GM12878 (cell line): ENCODE measurements around the gene RAB37. TPM values are rescaled to one million over a fixed set of nuclear protein-coding genes. Genes with fewer than 3 reads are reported as not detected.

Experiments
- ATAC-seq: fragments of 200-7000 bp; cut with Tn5 transposase; 3 replicates; pipeline ENCODE4 v1.9.1; 2020; ENCODE audit warnings: mild to moderate bottlenecking, moderate library complexity
- BruUV-seq: library from RNA; stranded (reverse); fragments of 400-500 nt; replicated peaks from 2 replicates; lab custom pipeline; 2021; lab: Mats Ljungman, UMichigan
- CTCF ChIA-PET: fragments of 300-600 bp; sonication (Branson Sonifier 250); formaldehyde crosslinking; extraction: SDS; loops from one replicate; lab custom pipeline; 2021; ENCODE audit warnings: inconsistent platforms; lab: Yijun Ruan, JAX
- POLR2A ChIA-PET: fragments of 350-600 bp; formaldehyde crosslinking; extraction: SDS; loops from one replicate; lab custom pipeline; 2021; ENCODE audit warnings: inconsistent platforms; lab: Charles Lee
- RAD21 ChIA-PET: fragments of 300-600 bp; sonication (Branson Sonifier 250); formaldehyde crosslinking; loops from one replicate; lab custom pipeline; 2023; ENCODE audit warnings: antibody characterized with exemption; ENCODE audit not compliant: unreplicated experiment; lab: Charles Lee
- SMC1A ChIA-PET: fragments of 300-600 bp; sonication (Branson Sonifier 250); formaldehyde crosslinking; loops from one replicate; lab custom pipeline; 2023; ENCODE audit not compliant: unreplicated experiment, uncharacterized antibody; lab: Charles Lee
- DNase-seq: peaks from one replicate; pipeline ENCODE4 v3.0.0-alpha.2; 2011; ENCODE audit warnings: low read depth, low spot score
- FAIRE-seq: peaks from 3 replicates; lab custom pipeline; 2011; peaks lifted over from hg19 to GRCh38; lab: Jason Lieb, UNC
- H2AFZ ChIP-seq: 2 replicates; pipeline ENCODE4 v1.6.0; 2011; ENCODE audit warnings: low read depth, low read length, control low read depth; ENCODE audit not compliant: control insufficient read depth
- H3K27ac ChIP-seq: 2 replicates; pipeline ENCODE4 v1.5.1; 2011; ENCODE audit warnings: control low read depth; ENCODE audit not compliant: control insufficient read depth, insufficient read depth
- H3K27me3 ChIP-seq, 2 experiments: replicated peaks in 1 of 2; 2 replicates each; pipeline versions ENCODE4 v1.6.0 to v1.6.1; 2011; ENCODE audit warnings: low read length in 1 of 2; ENCODE audit not compliant: control insufficient read depth in 2 of 2, insufficient read depth in 2 of 2
- H3K36me3 ChIP-seq, 2 experiments: 2 replicates each; pipeline ENCODE4 v1.5.1; 2011; ENCODE audit warnings: low read length in 1 of 2; ENCODE audit not compliant: control insufficient read depth in 2 of 2, insufficient read depth in 2 of 2
- H3K4me1 ChIP-seq: 2 replicates; pipeline ENCODE4 v1.6.1; 2011; ENCODE audit warnings: mild to moderate bottlenecking, low read length, moderate library complexity, mixed read lengths; ENCODE audit not compliant: control insufficient read depth, insufficient read depth
- H3K4me2 ChIP-seq: 2 replicates; pipeline ENCODE4 v1.6.0; 2011; ENCODE audit warnings: control low read depth; ENCODE audit not compliant: control insufficient read depth, insufficient read depth
- H3K4me3 ChIP-seq: fragments of 200-600 bp; sonication (generic); 2 replicates; pipeline ENCODE4 v1.5.1; 2016
- H3K79me2 ChIP-seq: 2 replicates; pipeline ENCODE4 v1.6.0; 2011; ENCODE audit warnings: low read length; ENCODE audit not compliant: control insufficient read depth, insufficient read depth
- H3K9ac ChIP-seq: 2 replicates; pipeline ENCODE4 v1.8.0; 2011; ENCODE audit warnings: low read length, control low read depth, mixed read lengths; ENCODE audit not compliant: control insufficient read depth, insufficient read depth
- H3K9me3 ChIP-seq: replicated peaks from 3 replicates; pipeline ENCODE4 v1.5.1; 2011; ENCODE audit warnings: mild to moderate bottlenecking, low read length; ENCODE audit not compliant: control insufficient read depth, insufficient read depth
- H4K20me1 ChIP-seq: 2 replicates; pipeline ENCODE4 v1.6.0; 2011; ENCODE audit not compliant: control insufficient read depth, insufficient read depth
- CBX3 ChIP-seq: fragments of 200-600 bp; sonication (generic); IDR thresholded peaks from 2 replicates; pipeline ENCODE4 v1.6.1; 2016; ENCODE audit warnings: low read depth, borderline replicate concordance
- DPF2 ChIP-seq: fragments of 450-650 bp; IDR thresholded peaks from 2 replicates; pipeline ENCODE4 v1.6.1; 2017; ENCODE audit warnings: mild to moderate bottlenecking
- GATAD2B ChIP-seq: fragments of 450-650 bp; conservative IDR thresholded peaks from 2 replicates; pipeline ENCODE4 v1.6.1; 2017; ENCODE audit warnings: low read depth, mild to moderate bottlenecking, moderate library complexity
- HCFC1 ChIP-seq: fragments of 150-350 bp; IDR thresholded peaks from 2 replicates; pipeline ENCODE4 v1.6.1; 2014; ENCODE audit warnings: low read length
- NRF1 ChIP-seq: conservative IDR thresholded peaks from 2 replicates; pipeline ENCODE4 v1.6.1; 2011; ENCODE audit warnings: mild to moderate bottlenecking, low read depth, low read length, improper control_type of control experiment
- SPI1 ChIP-seq: IDR thresholded peaks from 2 replicates; pipeline ENCODE4 v1.6.1; 2011; ENCODE audit warnings: low read depth, mild to moderate bottlenecking, low read length, moderate library complexity, borderline replicate concordance; ENCODE audit not compliant: insufficient read depth
- SRF ChIP-seq, 2 experiments: IDR thresholded peaks; 2 replicates each; pipeline ENCODE4 v1.6.1; 2011; ENCODE audit warnings: low read depth in 2 of 2, low read length in 2 of 2, mild to moderate bottlenecking in 1 of 2, moderate library complexity in 1 of 2
- TCF12 ChIP-seq: IDR thresholded peaks from 2 replicates; pipeline ENCODE4 v1.6.1; 2011; ENCODE audit warnings: low read depth, mild to moderate bottlenecking, low read length
- WGBS: methylation state at CpG from one replicate; pipeline ENCODE4 v1.1.6; 2016; ENCODE audit warnings: low lambda C conversion rate; ENCODE audit not compliant: insufficient replicate concordance, insufficient coverage; ENCODE audit errors: missing lambda C conversion rate; 5-methylcytosine and 5-hydroxymethylcytosine counted together
- in situ Hi-C: fragments of 300-500 bp; cut with MboI; formaldehyde crosslinking; loops from 9 replicates; pipeline ENCODE4 v1.14.3; 2018; ENCODE audit warnings: mixed read lengths
- intact Hi-C: fragments of 100-400 bp; cut with micrococcal nuclease; formaldehyde crosslinking; loops from one replicate; pipeline ENCODE4 v1.14.2; 2022; ENCODE audit not compliant: unreplicated experiment
- polyA plus RNA-seq, 11 experiments: library from polyadenylated mRNA; depleted of rRNA in 4 of 11; unstranded in 6 of 11; stranded (reverse) in 5 of 11; fragments of >200 nt; fragmentation: Nextera tagmentation in 4 of 11; fragmentation: Illumina TruSeq in 1 of 11; extraction: Ambion mirVana in 4 of 11; extraction: Trizol in 1 of 11; gene quantifications; 1 replicate in 1 of 11; 2 replicates in 10 of 11; pipeline versions ENCODE4 v1.2.1 to v1.2.3, GENCODE V29; 2011 to 2016; ENCODE audit warnings: inconsistent platforms in 2 of 11, missing spikeins in 2 of 11, low read depth in 1 of 11
- total RNA-seq, 4 experiments: library from RNA; depleted of rRNA in 3 of 4; stranded (reverse); fragments of >200 nt in 3 of 4; fragmentation: Illumina TruSeq in 1 of 4; extraction: Trizol in 1 of 4; gene quantifications; 2 replicates each; pipeline versions ENCODE4 v1.2.1 to v1.2.3, GENCODE V29; 2013 to 2021
- TF ChIP-seq, protein P1 (sequence below): fragments of 450-650 bp; IDR thresholded peaks from 2 replicates; pipeline ENCODE4 v1.6.1; 2017; ENCODE audit warnings: mild to moderate bottlenecking, moderate library complexity
- TF ChIP-seq, protein P2 (sequence below): fragments of 450-650 bp; formaldehyde crosslinking; IDR thresholded peaks from 2 replicates; pipeline ENCODE4 v1.4.0; 2022; ENCODE audit warnings: mild to moderate bottlenecking, moderate library complexity
- TF ChIP-seq, protein P3 (sequence below): IDR thresholded peaks from 2 replicates; pipeline ENCODE4 v1.6.1; 2012; ENCODE audit warnings: low read length, inconsistent platforms
- TF ChIP-seq, protein P4 (sequence below): fragments of 450-650 bp; IDR thresholded peaks from 2 replicates; pipeline ENCODE4 v1.6.1; 2017; ENCODE audit warnings: mild to moderate bottlenecking

Gene RAB37
- total and polyA plus RNA-seq, 10 of the 15 experiments (the other 5 are each of a cell fraction or from before 2014, with no cell fraction given): 0.48 to 5.6 (median 1.7) TPM

DNA sequence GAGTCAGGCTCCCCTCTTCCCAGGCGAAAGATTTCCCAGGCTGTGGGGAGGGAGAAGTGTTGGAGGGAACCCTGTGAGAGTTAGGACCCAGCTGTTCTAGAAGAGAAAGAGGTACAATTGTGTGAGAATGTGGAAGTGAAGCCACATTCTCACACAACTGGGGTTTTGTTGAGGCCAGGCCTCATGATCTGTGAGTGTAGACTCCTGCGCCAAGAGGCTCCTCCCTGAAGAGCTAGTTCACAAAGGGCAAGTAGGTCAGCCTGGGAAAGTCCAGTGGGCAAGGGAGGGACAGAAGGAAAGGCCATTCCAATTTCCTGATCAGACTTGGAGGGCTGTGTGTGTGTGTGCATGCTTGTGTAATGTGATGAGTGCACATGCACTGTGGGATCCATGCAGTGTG lies 39.5 kb upstream of the RAB37 start (continued):
- TF ChIP-seq, protein P1, sequence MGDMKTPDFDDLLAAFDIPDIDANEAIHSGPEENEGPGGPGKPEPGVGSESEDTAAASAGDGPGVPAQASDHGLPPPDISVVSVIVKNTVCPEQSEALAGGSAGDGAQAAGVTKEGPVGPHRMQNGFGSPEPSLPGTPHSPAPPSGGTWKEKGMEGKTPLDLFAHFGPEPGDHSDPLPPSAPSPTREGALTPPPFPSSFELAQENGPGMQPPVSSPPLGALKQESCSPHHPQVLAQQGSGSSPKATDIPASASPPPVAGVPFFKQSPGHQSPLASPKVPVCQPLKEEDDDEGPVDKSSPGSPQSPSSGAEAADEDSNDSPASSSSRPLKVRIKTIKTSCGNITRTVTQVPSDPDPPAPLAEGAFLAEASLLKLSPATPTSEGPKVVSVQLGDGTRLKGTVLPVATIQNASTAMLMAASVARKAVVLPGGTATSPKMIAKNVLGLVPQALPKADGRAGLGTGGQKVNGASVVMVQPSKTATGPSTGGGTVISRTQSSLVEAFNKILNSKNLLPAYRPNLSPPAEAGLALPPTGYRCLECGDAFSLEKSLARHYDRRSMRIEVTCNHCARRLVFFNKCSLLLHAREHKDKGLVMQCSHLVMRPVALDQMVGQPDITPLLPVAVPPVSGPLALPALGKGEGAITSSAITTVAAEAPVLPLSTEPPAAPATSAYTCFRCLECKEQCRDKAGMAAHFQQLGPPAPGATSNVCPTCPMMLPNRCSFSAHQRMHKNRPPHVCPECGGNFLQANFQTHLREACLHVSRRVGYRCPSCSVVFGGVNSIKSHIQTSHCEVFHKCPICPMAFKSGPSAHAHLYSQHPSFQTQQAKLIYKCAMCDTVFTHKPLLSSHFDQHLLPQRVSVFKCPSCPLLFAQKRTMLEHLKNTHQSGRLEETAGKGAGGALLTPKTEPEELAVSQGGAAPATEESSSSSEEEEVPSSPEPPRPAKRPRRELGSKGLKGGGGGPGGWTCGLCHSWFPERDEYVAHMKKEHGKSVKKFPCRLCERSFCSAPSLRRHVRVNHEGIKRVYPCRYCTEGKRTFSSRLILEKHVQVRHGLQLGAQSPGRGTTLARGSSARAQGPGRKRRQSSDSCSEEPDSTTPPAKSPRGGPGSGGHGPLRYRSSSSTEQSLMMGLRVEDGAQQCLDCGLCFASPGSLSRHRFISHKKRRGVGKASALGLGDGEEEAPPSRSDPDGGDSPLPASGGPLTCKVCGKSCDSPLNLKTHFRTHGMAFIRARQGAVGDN: 0 out of 2 replicates have a peak, but pooled peaks have one; percentile 20
- TF ChIP-seq GATAD2B (0 out of 2 replicates have a peak, but pooled peaks have one; percentile 33), SRF (IDR thresholded peaks at IDR 0.05; ENCODE audit: low read depth in 2 of 2, low read length in 2 of 2) (no peak), CBX3 (no peak), DPF2 (no peak), TCF12 (0 out of 2 replicates have a peak, but pooled peaks have one; percentile 21)

DNA sequence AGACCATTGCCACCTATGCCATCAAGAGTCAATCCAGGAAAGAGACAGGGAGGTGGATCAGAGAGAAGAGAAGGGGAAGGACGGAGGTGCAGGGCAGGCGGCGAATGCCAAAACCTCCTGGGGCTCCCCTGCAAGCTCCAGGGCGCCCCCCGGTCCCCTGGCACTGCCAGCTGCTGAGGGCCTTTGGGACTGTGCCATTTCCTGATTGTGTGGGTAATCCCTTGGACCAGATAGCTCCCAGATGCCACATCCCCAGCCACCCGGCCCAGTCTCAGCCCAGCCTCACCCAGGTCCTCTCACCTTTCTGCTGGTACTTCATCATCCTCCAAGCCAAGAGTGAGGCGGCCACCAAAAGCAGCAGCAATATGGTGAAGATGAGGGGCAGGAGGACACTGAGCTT lies 39.0 kb upstream of the RAB37 start:
- BruUV-seq: no TSS peak
- intact Hi-C loops: no loop called here
- Histone ChIP-seq H3K9me3 (no peaks in the 10 kb centered on the region), H3K9ac (no peak overlapping the region), H2AFZ (no peak overlapping the region), H3K27ac (no peak overlapping the region), H3K79me2 (no peaks in the 10 kb centered on the region), H3K27me3 (peaks cover 0 to 2% of the 10 kb centered on the region in 2 experiments; a peak in 2 of 4 replicates), H4K20me1 (no peaks in the 10 kb centered on the region), H3K36me3 (no peaks in the 10 kb centered on the region), H3K4me3 (no peak overlapping the region), H3K4me1 (peaks cover 19% of the 10 kb centered on the region), H3K4me2 (no peak overlapping the region; the same call in 1 of the 2 replicates)
- FAIRE-seq (no peak), ATAC-seq (no peak), DNase-seq (no peak)
- CTCF ChIA-PET: interaction anchor here (1.5 to 1.7 kb wide), 2 partner anchors 38 to 41 kb away, joined by 5 to 6 read pairs; partner anchors contain the start of gene RAB37
- in situ Hi-C loops: no loop called here
- RAD21 ChIA-PET: interaction anchor here (1.6 to 2.5 kb wide), 2 partner anchors 9 to 39 kb away, joined by 4 to 16 read pairs; partner anchors contain the start of gene RAB37
- POLR2A ChIA-PET: no interaction called here
- SMC1A ChIA-PET: interaction anchor here (1.5 to 1.9 kb wide), 4 partner anchors 12 to 41 kb away, joined by 3 to 5 read pairs (median 5); no protein-coding TSS in a partner anchor
- 46% methylated on average over 7 of the region's 7 CpGs for WGBS
- TF ChIP-seq, protein P2, sequence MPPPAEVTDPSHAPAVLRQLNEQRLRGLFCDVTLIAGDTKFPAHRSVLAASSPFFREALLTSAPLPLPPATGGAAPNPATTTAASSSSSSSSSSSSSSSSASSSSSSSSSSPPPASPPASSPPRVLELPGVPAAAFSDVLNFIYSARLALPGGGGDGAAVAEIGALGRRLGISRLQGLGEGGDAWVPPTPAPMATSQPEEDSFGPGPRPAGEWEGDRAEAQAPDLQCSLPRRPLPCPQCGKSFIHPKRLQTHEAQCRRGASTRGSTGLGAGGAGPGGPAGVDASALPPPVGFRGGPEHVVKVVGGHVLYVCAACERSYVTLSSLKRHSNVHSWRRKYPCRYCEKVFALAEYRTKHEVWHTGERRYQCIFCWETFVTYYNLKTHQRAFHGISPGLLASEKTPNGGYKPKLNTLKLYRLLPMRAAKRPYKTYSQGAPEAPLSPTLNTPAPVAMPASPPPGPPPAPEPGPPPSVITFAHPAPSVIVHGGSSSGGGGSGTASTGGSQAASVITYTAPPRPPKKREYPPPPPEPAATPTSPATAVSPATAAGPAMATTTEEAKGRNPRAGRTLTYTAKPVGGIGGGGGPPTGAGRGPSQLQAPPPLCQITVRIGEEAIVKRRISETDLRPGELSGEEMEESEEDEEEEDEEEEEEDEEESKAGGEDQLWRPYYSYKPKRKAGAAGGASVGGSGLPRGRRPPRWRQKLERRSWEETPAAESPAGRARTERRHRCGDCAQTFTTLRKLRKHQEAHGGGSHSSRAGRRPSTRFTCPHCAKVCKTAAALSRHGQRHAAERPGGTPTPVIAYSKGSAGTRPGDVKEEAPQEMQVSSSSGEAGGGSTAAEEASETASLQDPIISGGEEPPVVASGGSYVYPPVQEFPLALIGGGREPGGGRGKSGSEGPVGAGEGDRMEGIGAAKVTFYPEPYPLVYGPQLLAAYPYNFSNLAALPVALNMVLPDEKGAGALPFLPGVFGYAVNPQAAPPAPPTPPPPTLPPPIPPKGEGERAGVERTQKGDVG (CRISPR knock-in tag): no peak
- TF ChIP-seq NRF1 (no peak), HCFC1 (no peak), SPI1 (no peak)
- TF ChIP-seq, protein P3, sequence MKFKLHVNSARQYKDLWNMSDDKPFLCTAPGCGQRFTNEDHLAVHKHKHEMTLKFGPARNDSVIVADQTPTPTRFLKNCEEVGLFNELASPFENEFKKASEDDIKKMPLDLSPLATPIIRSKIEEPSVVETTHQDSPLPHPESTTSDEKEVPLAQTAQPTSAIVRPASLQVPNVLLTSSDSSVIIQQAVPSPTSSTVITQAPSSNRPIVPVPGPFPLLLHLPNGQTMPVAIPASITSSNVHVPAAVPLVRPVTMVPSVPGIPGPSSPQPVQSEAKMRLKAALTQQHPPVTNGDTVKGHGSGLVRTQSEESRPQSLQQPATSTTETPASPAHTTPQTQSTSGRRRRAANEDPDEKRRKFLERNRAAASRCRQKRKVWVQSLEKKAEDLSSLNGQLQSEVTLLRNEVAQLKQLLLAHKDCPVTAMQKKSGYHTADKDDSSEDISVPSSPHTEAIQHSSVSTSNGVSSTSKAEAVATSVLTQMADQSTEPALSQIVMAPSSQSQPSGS: no peak
- TF ChIP-seq, protein P4, sequence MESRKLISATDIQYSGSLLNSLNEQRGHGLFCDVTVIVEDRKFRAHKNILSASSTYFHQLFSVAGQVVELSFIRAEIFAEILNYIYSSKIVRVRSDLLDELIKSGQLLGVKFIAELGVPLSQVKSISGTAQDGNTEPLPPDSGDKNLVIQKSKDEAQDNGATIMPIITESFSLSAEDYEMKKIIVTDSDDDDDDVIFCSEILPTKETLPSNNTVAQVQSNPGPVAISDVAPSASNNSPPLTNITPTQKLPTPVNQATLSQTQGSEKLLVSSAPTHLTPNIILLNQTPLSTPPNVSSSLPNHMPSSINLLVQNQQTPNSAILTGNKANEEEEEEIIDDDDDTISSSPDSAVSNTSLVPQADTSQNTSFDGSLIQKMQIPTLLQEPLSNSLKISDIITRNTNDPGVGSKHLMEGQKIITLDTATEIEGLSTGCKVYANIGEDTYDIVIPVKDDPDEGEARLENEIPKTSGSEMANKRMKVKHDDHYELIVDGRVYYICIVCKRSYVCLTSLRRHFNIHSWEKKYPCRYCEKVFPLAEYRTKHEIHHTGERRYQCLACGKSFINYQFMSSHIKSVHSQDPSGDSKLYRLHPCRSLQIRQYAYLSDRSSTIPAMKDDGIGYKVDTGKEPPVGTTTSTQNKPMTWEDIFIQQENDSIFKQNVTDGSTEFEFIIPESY: no peak
